ENCODE measurements around the gene ANKH. TPM values are rescaled to one million over a fixed set of nuclear protein-coding genes. Genes with fewer than 3 reads are reported as not detected.

The ANKH gene
- total and polyA plus RNA-seq, 2 donors (not counting 1 experiment from before 2014, with no cell fraction given), result 13.7 to 71.1 TPM

- Mint-ChIP-seq H3K27ac (no peak overlapping the region), H3K4me1 (no peaks in the 10 kb centered on the region), H3K9me3 (ENCODE audit: insufficient read depth) (no peaks in the 10 kb centered on the region), H3K4me3 (no peak overlapping the region), H3K27me3 (peaks cover 9% of the 10 kb centered on the region)
- intact Hi-C loops (cut with micrococcal nuclease), result no loop called here
- 93% methylated on average over 3 of the region's 6 CpGs for WGBS (ENCODE audit: insufficient coverage)
- DNase-seq (no peak), ATAC-seq (ENCODE audit: low read depth) (no peak)
- Histone ChIP-seq H3K27ac (ENCODE audit: low read length in 2 of 2) (no peak overlapping the region), H2AFZ (ENCODE audit: insufficient read depth, low read depth, low read length, poor library complexity, severe bottlenecking) (no peak overlapping the region), H3K9ac (ENCODE audit: low read length) (no peak overlapping the region), H3K4me1 (ENCODE audit: control insufficient read depth in 2 of 2, insufficient read depth in 2 of 2, low read length in 2 of 2) (no peaks in the 10 kb centered on the region), H3K27me3 (replicated peaks in 1 of 4; ENCODE audit: control extremely low read depth in 1 of 4, control insufficient read depth in 3 of 4, insufficient read depth in 4 of 4, low read length in 3 of 4) (no peaks in the 10 kb centered on the region), H3K79me2 (ENCODE audit: control insufficient read depth, insufficient read depth, low read length) (no peaks in the 10 kb centered on the region), H3K36me3 (replicated peaks in 1 of 2; ENCODE audit: control extremely low read depth in 1 of 2, control insufficient read depth in 1 of 2, extremely low read depth in 1 of 2, insufficient read depth in 2 of 2, low read length in 1 of 2) (no peaks in the 10 kb centered on the region), H3K9me3 (ENCODE audit: control extremely low read depth in 1 of 3, control insufficient read depth in 2 of 3, insufficient read depth in 1 of 3, low read length in 2 of 3) (no peaks in the 10 kb centered on the region), H4K20me1 (ENCODE audit: control insufficient read depth, insufficient read depth, low read length, poor library complexity, severe bottlenecking) (no peaks in the 10 kb centered on the region), H3K4me2 (replicated peaks; ENCODE audit: low read depth, low read length, poor library complexity, severe bottlenecking) (no peak overlapping the region), H3K4me3 (ENCODE audit: control extremely low read depth in 1 of 5, extremely low read depth in 1 of 5, insufficient read depth in 1 of 5, low read depth in 2 of 5, low read length in 4 of 5) (no peak overlapping the region)
- ChIA-PET CTCF (no interaction called here), POLR2A (no interaction called here)
- TF ChIP-seq, protein P1, sequence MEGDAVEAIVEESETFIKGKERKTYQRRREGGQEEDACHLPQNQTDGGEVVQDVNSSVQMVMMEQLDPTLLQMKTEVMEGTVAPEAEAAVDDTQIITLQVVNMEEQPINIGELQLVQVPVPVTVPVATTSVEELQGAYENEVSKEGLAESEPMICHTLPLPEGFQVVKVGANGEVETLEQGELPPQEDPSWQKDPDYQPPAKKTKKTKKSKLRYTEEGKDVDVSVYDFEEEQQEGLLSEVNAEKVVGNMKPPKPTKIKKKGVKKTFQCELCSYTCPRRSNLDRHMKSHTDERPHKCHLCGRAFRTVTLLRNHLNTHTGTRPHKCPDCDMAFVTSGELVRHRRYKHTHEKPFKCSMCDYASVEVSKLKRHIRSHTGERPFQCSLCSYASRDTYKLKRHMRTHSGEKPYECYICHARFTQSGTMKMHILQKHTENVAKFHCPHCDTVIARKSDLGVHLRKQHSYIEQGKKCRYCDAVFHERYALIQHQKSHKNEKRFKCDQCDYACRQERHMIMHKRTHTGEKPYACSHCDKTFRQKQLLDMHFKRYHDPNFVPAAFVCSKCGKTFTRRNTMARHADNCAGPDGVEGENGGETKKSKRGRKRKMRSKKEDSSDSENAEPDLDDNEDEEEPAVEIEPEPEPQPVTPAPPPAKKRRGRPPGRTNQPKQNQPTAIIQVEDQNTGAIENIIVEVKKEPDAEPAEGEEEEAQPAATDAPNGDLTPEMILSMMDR (IDR thresholded peaks at IDR 0.05), result no peak
- TF ChIP-seq EZH2 (IDR thresholded peaks at IDR 0.05; ENCODE audit: borderline replicate concordance, insufficient read depth, low read depth, low read length, poor library complexity, severe bottlenecking), result no peak
These were observed 23.7 kb upstream of the ANKH start for GRCh38 chr5:14895301-14895700.

- ChIA-PET CTCF (no interaction called here), POLR2A (no interaction called here)
- Histone ChIP-seq H3K4me3 (ENCODE audit: control extremely low read depth in 1 of 5, extremely low read depth in 1 of 5, insufficient read depth in 1 of 5, low read depth in 2 of 5, low read length in 4 of 5) (no peak overlapping the region), H4K20me1 (ENCODE audit: control insufficient read depth, insufficient read depth, low read length, poor library complexity, severe bottlenecking) (no peaks in the 10 kb centered on the region), H3K79me2 (ENCODE audit: control insufficient read depth, insufficient read depth, low read length) (no peaks in the 10 kb centered on the region), H3K9me3 (ENCODE audit: control extremely low read depth in 1 of 3, control insufficient read depth in 2 of 3, insufficient read depth in 1 of 3, low read length in 2 of 3) (no peaks in the 10 kb centered on the region), H3K9ac (ENCODE audit: low read length) (no peak overlapping the region), H3K4me2 (replicated peaks; ENCODE audit: low read depth, low read length, poor library complexity, severe bottlenecking) (no peak overlapping the region), H3K4me1 (ENCODE audit: control insufficient read depth in 2 of 2, insufficient read depth in 2 of 2, low read length in 2 of 2) (no peaks in the 10 kb centered on the region), H2AFZ (ENCODE audit: insufficient read depth, low read depth, low read length, poor library complexity, severe bottlenecking) (no peak overlapping the region), H3K27me3 (replicated peaks in 1 of 4; ENCODE audit: control extremely low read depth in 1 of 4, control insufficient read depth in 3 of 4, insufficient read depth in 4 of 4, low read length in 3 of 4) (no peaks in the 10 kb centered on the region), H3K27ac (ENCODE audit: low read length in 2 of 2) (no peak overlapping the region), H3K36me3 (replicated peaks in 1 of 2; ENCODE audit: control extremely low read depth in 1 of 2, control insufficient read depth in 1 of 2, extremely low read depth in 1 of 2, insufficient read depth in 2 of 2, low read length in 1 of 2) (no peaks in the 10 kb centered on the region)
- Mint-ChIP-seq H3K4me1 (no peaks in the 10 kb centered on the region), H3K27ac (no peak overlapping the region), H3K9me3 (ENCODE audit: insufficient read depth) (no peaks in the 10 kb centered on the region), H3K27me3 (peaks cover 12% of the 10 kb centered on the region), H3K4me3 (no peak overlapping the region)
- TF ChIP-seq, protein P1 (IDR thresholded peaks at IDR 0.05), result no peak
- TF ChIP-seq EZH2 (IDR thresholded peaks at IDR 0.05; ENCODE audit: borderline replicate concordance, insufficient read depth, low read depth, low read length, poor library complexity, severe bottlenecking), result no peak
- ATAC-seq (ENCODE audit: low read depth), result no peak
- intact Hi-C loops (cut with micrococcal nuclease), result no loop called here
- DNase-seq, result no peak
- whole genome bisulfite sequencing (ENCODE audit: insufficient coverage), result no CpG with 5 or more reads among the region's 3 CpGs
These were observed 23.2 kb upstream of the ANKH start for GRCh38 chr5:14894748-14895147.
